Caki2 (cell line): Measurements from ENCODE around the gene CORT. TPM values are rescaled to one million over a fixed set of nuclear protein-coding genes. Genes with fewer than 3 reads are reported as not detected.
"Not testable (repeated sequence)": the region's sequence is repeated elsewhere in the genome, so short reads cannot be mapped to it uniquely, and the experiment has no call there.

Source experiments
- DNase-seq: peaks from one replicate; pipeline ENCODE4 v3.0.0-alpha.2; 2015; ENCODE audit warnings: low read depth
- in situ Hi-C: cut with HindIII; loops from 2 replicates; pipeline ENCODE4 v1.10.0; 2016; ENCODE audit warnings: low sequenced_read_pairs, low pct_unique_long_range_greater_than_20kb, mixed read lengths
- total RNA-seq: library from RNA; depleted of rRNA; stranded (reverse); fragments of >200 nt; shearing (Covaris generic); gene quantifications from 2 replicates; pipeline ENCODE4 v1.2.3, GENCODE V29; 2014; ENCODE audit warnings: low replicate concordance; rRNA removed

Gene CORT
- total RNA-seq: 0.61 TPM in 1 of 2 replicates, not detected in the other

DNA sequence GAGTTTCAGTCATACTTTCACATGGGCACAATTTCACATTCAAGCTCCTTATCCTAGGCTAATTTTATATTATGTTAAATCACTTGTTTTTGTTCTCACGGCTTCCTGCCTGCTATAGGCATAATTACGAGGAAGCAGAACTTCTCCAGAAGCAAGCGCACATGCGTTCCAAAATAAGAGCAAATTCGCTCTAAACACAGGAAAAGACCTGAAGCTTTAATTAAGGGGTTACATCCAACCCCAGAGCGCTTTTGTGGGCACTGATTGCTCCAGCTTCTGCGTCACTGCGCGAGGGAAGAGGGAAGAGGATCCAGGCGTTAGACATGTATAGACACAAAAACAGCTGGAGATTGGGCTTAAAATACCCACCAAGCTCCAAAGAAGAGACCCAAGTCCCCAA is at the start of gene CORT:
TSS of gene CORT (plus strand) at position 281 of the 400 bp plus-strand sequence. CDS start 193 bp downstream, outside the sequence.
- in situ Hi-C loops: no loop called here
- no peak for DNase-seq

GRCh38 chr1:10401281-10401680 is 48.5 kb upstream of the CORT start:
- in situ Hi-C loops: no loop called here

DNA sequence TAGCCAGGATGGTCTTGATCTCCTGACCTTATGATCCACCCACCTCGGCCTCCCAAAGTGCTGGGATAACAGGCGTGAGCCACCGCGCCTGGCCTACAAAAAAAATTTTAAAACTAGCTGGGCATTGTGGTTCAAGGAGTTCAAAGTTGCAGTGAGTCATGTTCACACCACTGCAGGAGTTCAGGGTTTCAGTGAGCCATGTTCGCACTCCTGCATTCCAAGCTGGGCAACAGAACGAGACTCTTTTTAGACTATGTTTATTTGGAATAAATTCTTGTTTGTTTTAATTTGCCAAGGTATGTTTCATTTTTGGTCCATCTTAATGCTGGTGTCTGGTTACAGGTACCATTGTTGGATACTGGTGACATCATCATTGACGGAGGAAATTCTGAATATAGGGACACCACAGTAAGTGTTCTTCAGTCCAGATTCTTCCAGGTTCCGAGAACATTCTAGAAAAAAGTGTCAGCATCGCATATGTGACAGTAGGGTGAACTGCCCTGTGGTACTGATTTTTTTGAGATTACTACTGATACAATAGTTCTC is 47.0 kb upstream of the CORT start:
- DNase-seq: no peak
- in situ Hi-C loops: no loop called here

More at GRCh38 chr1:10401281-10401680, 48.5 kb upstream of the CORT start:
- DNase-seq: no peak

- in situ Hi-C loops: no loop called here
- DNase-seq: no peak
Observed at GRCh38 chr1:10407201-10407600, 42.6 kb upstream of the CORT start.

- peak; percentile 91 for DNase-seq
- in situ Hi-C loops: no loop called here
Observed at GRCh38 chr1:10415211-10415930, 34.5 kb upstream of the CORT start.

DNA sequence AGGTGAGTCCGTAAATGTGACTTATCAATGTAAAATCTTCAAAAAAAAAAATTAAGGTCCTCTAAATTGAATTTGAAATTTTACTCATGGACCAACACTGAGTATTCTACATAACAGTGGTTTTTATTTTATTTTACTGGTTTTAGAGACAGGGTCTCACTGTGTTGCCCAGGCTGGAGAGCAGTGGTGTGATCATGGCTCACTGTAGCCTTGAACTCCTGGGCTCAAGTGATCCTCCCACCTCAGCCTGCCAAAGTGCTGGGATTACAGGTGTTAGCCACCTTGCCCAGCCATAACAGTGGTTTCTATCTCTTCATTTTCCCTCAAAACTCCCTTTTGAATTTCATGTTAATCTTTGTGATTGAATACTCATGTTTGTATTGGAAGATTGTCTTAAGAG is 33.9 kb upstream of the CORT start:
- in situ Hi-C loops, DNase-seq: not testable (repeated sequence)

GRCh38 chr1:10418741-10419140 is 31.1 kb upstream of the CORT start:
- DNase-seq, in situ Hi-C loops: not testable (repeated sequence)

GRCh38 chr1:10419351-10419750 is 30.5 kb upstream of the CORT start:
- no peak for DNase-seq
- in situ Hi-C loops: no loop called here

- no peak for DNase-seq
- in situ Hi-C loops: no loop called here
Observed at GRCh38 chr1:10421637-10422036, 28.2 kb upstream of the CORT start.

DNA sequence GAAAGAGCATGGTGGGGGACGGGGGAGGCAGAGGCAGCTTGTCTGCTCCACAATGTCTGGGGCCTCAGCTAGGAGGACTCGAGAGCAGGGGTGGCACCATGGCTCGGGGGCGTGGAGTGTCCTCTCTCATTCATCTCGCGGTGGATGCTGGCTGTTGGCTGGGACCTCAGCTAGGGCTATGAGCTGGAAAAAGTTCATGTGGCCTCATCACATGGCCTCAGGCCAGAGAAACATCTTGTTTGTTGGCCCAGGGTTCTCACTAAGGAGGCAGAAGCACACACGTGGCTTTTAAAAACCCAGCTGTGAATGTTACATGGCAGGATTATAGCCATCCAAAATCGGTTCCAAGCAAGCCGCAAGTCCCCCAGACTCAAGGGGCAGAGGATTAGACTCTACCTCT is 25.8 kb upstream of the CORT start:
- in situ Hi-C loops: no loop called here
- no peak for DNase-seq

DNA sequence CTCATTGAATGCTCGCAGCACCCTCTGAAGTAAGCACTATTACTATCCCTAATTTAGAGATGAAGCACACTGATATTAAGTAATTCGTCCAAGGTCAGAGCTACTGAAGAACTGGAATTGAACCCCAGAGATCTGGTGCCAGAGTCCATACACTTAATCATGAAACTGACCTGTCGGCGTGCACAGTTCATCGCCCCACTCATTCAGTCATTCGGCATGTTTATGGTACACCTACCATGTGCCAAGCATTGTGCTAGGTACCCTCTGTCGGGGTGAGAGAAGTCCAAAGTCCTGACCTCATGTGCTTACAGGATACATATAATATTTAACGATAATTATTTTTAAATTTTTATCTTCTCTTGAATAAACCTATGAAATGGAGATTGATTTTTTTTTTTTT is 25.2 kb upstream of the CORT start:
- DNase-seq: no peak
- in situ Hi-C loops: no loop called here

GRCh38 chr1:10425826-10426534 is 23.9 kb upstream of the CORT start:
- DNase-seq: not testable (repeated sequence)

DNA sequence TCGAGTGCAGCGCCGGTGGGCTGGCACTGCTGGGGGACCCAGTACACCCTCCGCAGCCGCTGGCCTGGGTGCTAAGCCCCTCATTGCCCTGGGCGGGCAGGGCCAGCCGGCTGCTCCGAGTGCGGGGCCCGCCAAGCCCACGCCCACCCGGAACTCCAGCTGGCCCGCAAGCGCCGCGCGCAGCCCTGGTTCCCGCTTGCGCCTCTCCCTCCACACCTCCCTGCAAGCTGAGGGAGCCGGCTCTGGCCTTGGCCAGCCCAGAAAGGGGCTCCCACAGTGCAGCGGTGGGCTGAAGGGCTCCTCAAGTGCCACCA is 23.3 kb upstream of the CORT start:
- in situ Hi-C loops, DNase-seq: not testable (repeated sequence)

More at GRCh38 chr1:10425826-10426534, 23.9 kb upstream of the CORT start:
- in situ Hi-C loops: not testable (repeated sequence)

- no peak for DNase-seq
- in situ Hi-C loops: no loop called here
Observed at GRCh38 chr1:10428984-10429383, 20.8 kb upstream of the CORT start.

GRCh38 chr1:10429868-10430215 is 20.0 kb upstream of the CORT start:
- in situ Hi-C loops: no loop called here
- DNase-seq: no peak

- DNase-seq: peak; percentile 88
- in situ Hi-C loops: no loop called here
Observed at GRCh38 chr1:10430216-10431069, 19.4 kb upstream of the CORT start, which contains the start of gene CENPS. Gene CENPS (plus strand): TSS chr1:10430433. CDS start chr1:10430518, 85 bp downstream.

DNA sequence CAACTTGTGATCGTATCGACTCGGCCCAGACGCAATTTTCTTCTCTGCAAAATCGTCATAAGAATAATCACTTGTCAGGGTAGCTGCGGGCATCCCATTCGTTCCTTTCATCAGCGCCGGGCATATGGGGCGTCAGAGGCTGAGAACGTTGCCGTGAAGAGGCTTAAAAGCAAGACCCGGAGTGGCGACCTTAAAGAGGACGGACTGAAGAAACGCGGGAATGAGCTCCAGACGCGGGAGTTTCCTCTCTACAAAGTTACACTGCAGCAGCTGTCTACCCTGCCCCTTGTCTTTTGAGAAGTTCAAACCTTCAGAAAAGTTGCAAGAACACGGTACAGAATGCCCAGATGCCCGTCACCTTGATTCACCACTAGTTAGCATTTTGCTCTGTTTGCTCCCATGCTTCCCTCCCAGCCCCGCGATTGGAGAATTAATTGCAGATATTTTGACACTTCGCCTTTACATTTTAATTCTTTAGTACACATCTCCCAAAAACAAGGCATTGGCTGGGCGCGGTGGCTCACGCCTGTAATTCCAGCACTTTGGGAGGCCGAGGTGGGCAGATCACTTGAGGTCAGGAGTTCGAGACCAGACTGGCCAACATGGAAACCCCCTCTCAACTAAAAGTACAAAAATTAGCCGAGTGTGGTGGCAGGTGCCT is 18.6 kb upstream of the CORT start:
- no peak for DNase-seq
- in situ Hi-C loops: no loop called here
